ENCODE measurements around the gene METTL4. TPM values are rescaled to one million over a fixed set of nuclear protein-coding genes. Genes with fewer than 3 reads are reported as not detected.

The METTL4 gene
- polyA plus RNA-seq, 2 of the 4 experiments (the other 2 are of a cell fraction) = 7.1 to 14.9 TPM

DNA sequence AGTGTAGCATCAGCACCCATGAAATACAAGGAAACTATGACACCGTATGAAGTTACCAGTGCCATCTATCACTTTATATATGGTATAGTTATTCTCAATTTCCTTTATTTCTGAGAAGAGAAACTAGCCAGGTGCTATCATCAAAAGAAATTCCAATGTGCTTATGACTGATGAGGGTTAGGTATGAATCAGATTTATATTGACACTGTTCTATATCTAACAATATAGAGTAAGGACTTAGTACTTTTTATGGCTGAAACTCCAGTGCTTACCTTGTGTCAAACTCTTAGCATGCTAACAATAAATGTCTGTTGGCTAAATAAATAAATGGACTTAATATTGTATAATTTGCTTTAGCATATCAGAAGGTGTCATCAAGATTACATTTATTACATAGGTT, 6.9 kb downstream of the METTL4 start:
- no peak for TF ChIP-seq CBX2 (IDR thresholded peaks at IDR 0.05; ENCODE audit: borderline replicate concordance, low read depth)
- ChIA-PET POLR2A (no interaction called here), CTCF (interaction anchor here (0.6 kb wide), 1 partner anchor 10 kb away, joined by 3 read pairs; no protein-coding TSS in a partner anchor)
- Histone ChIP-seq H3K9me3 (no peaks in the 10 kb centered on the region), H3K4me3 (no peak overlapping the region), H3K4me2 (no peak overlapping the region), H3K27ac (no peak overlapping the region), H3K4me1 (peaks cover 2% of the 10 kb centered on the region; the same call in 1 of the 3 replicates)
- FAIRE-seq = no peak
- ATAC-seq = no peak
- DNase-seq (ENCODE audit: low read depth in 1 of 2, low spot score in 1 of 2) = no peak
- 86% methylated on average over 1 of the region's 1 CpG for WGBS (ENCODE audit: missing lambda C conversion rate)

DNA sequence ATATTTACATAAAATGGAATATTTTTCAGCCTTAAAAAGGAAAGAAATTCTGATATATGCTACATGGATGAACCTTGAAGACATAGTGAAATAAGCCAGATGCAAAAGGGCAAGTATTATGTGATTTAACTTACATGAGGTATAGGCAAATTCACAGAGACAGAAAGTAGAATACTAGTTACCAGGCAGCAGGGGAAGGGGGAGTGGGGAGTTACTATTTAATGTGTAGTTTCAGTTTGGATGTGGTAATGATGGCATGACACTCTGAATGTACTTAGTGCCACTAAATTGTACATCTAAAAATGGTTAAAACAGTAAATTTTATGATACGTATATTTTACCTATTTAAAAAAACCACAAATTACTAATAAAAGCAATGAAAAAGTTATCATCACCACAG, 12.1 kb downstream of the METTL4 start:
- H3K9me3 ChIP-seq = no peaks in the 10 kb centered on the region
- FAIRE-seq = no peak
- no peak overlapping the region for H3K27ac ChIP-seq
- no peaks in the 10 kb centered on the region for H3K4me1 ChIP-seq
- ChIA-PET CTCF (no interaction called here), POLR2A (no interaction called here)
- TF ChIP-seq, protein P1, sequence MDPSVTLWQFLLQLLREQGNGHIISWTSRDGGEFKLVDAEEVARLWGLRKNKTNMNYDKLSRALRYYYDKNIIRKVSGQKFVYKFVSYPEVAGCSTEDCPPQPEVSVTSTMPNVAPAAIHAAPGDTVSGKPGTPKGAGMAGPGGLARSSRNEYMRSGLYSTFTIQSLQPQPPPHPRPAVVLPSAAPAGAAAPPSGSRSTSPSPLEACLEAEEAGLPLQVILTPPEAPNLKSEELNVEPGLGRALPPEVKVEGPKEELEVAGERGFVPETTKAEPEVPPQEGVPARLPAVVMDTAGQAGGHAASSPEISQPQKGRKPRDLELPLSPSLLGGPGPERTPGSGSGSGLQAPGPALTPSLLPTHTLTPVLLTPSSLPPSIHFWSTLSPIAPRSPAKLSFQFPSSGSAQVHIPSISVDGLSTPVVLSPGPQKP (IDR thresholded peaks at IDR 0.05; ENCODE audit: low read depth, low read length) = no peak
- TF ChIP-seq ZSCAN20 (CRISPR knock-in tag; IDR thresholded peaks at IDR 0.05) = no peak
- ATAC-seq = no peak
- no peak for DNase-seq (ENCODE audit: low read depth in 1 of 2, low spot score in 1 of 2)
- 96% methylated on average over 1 of the region's 1 CpG for WGBS (ENCODE audit: missing lambda C conversion rate)
- H3K4me3 ChIP-seq = no peak overlapping the region
- no peak overlapping the region for H3K4me2 ChIP-seq

DNA sequence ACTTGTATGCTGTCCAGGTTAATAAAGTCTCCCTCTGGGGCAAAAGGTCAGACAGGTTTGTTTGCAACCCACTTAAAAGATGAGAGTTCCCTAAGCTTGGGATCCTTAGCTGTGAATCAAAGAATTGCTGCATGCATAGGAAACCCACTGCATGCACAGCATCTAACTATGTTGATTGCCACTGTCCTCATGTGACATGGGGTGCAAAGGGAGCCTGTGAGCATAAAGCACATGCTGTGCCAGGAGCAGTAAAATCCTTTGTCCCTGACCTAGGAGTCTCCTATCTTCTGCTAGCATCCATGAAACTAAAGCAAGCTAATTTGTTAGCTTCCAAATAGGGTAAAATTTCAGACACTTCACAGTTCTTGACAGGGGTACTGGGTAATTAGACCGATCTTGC, 13.8 kb downstream of the METTL4 start:
- no peak for FAIRE-seq
- Histone ChIP-seq H3K9me3 (no peaks in the 10 kb centered on the region), H3K4me2 (no peak overlapping the region), H3K27ac (no peak overlapping the region), H3K4me3 (no peak overlapping the region), H3K4me1 (no peaks in the 10 kb centered on the region)
- TF ChIP-seq, protein P2, sequence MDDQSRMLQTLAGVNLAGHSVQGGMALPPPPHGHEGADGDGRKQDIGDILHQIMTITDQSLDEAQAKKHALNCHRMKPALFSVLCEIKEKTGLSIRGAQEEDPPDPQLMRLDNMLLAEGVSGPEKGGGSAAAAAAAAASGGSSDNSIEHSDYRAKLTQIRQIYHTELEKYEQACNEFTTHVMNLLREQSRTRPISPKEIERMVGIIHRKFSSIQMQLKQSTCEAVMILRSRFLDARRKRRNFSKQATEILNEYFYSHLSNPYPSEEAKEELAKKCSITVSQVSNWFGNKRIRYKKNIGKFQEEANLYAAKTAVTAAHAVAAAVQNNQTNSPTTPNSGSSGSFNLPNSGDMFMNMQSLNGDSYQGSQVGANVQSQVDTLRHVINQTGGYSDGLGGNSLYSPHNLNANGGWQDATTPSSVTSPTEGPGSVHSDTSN (IDR thresholded peaks at IDR 0.05) = no peak
- TF ChIP-seq CEBPB (IDR thresholded peaks at IDR 0.05) (no peak), RFX5 (IDR thresholded peaks at IDR 0.05) (no peak), FOSB (CRISPR knock-in tag; IDR thresholded peaks at IDR 0.05) (no peak), CBX8 (IDR thresholded peaks at IDR 0.05) (no peak), SMC3 (IDR thresholded peaks at IDR 0.05) (no peak), PHF8 (IDR thresholded peaks at IDR 0.05; ENCODE audit: borderline replicate concordance, low read depth) (no peak), RARB (CRISPR knock-in tag; IDR thresholded peaks at IDR 0.05) (no peak), HDAC2 (IDR thresholded peaks at IDR 0.05) (no peak), ZC3H11A (IDR thresholded peaks at IDR 0.05) (no peak), ESRRA (IDR thresholded peaks at IDR 0.05; ENCODE audit: borderline replicate concordance, low read length) (no peak)
- TF ChIP-seq, protein P3, sequence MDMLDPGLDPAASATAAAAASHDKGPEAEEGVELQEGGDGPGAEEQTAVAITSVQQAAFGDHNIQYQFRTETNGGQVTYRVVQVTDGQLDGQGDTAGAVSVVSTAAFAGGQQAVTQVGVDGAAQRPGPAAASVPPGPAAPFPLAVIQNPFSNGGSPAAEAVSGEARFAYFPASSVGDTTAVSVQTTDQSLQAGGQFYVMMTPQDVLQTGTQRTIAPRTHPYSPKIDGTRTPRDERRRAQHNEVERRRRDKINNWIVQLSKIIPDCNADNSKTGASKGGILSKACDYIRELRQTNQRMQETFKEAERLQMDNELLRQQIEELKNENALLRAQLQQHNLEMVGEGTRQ (IDR thresholded peaks at IDR 0.05) = no peak
- ATAC-seq = no peak
- ChIA-PET CTCF (interaction anchor here (1.5 kb wide), 1 partner anchor 8 kb away, joined by 6 read pairs; no protein-coding TSS in a partner anchor), POLR2A (no interaction called here)
- WGBS (ENCODE audit: missing lambda C conversion rate) = 83% methylated on average over 1 of the region's 1 CpG
- DNase-seq (ENCODE audit: low read depth in 1 of 2, low spot score in 1 of 2) = no peak

DNA sequence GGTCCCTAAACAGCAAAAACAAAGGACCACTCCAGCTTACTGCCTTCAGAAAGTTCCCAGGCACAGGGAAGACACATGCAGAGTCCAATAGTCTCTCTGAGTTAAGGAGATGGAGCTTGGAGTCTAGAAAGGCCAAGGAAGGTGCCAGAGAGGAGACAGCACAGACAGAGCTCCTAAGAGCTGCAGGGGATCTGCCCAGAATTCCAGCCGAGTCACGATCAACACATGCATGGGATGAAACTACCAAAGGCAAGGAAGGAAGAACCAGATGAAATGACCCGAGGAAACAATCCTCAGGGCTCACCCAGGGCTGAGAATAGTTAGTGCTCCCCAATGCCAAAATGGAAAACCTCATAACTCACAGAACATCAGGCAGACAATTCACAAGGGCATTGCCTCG, 15.4 kb downstream of the METTL4 start:
- ATAC-seq = no peak
- H3K4me1 ChIP-seq = no peaks in the 10 kb centered on the region
- H3K4me2 ChIP-seq = no peak overlapping the region
- ChIA-PET CTCF (interaction anchor here (0.6 to 0.9 kb wide), 2 partner anchors 15 to 1711 kb away, joined by 3 read pairs; no protein-coding TSS in a partner anchor), POLR2A (no interaction called here)
- no peak for FAIRE-seq
- no peak overlapping the region for H3K4me3 ChIP-seq
- DNase-seq (ENCODE audit: low read depth in 1 of 2, low spot score in 1 of 2) = no peak
- 92% methylated on average over 4 of the region's 4 CpGs for WGBS (ENCODE audit: missing lambda C conversion rate)
- no peaks in the 10 kb centered on the region for H3K9me3 ChIP-seq
- no peak overlapping the region for H3K27ac ChIP-seq
- TF ChIP-seq HOXA7 (CRISPR knock-in tag; IDR thresholded peaks at IDR 0.05) (no peak), RARB (CRISPR knock-in tag; IDR thresholded peaks at IDR 0.05) (no peak), KDM1A (IDR thresholded peaks at IDR 0.05; ENCODE audit: low read depth) (no peak), BHLHE40 (IDR thresholded peaks at IDR 0.05; ENCODE audit: low read depth, low read length) (no peak), HDAC2 (IDR thresholded peaks at IDR 0.05) (no peak), MAFK (IDR thresholded peaks at IDR 0.05; ENCODE audit: partially characterized antibody) (no peak), SREBF2 (IDR thresholded peaks at IDR 0.05) (no peak), HOXB5 (CRISPR knock-in tag; IDR thresholded peaks at IDR 0.05) (no peak), JUN (IDR thresholded peaks at IDR 0.05) (no peak), NFE2L2 (conservative IDR thresholded peaks at IDR 0.05; ENCODE audit: low read length) (no peak), MYC (IDR thresholded peaks at IDR 0.05; ENCODE audit: borderline replicate concordance, low read length) (no peak), RNF2 (IDR thresholded peaks at IDR 0.05; ENCODE audit: borderline replicate concordance, low read depth) (no peak)
- TF ChIP-seq, protein P4, sequence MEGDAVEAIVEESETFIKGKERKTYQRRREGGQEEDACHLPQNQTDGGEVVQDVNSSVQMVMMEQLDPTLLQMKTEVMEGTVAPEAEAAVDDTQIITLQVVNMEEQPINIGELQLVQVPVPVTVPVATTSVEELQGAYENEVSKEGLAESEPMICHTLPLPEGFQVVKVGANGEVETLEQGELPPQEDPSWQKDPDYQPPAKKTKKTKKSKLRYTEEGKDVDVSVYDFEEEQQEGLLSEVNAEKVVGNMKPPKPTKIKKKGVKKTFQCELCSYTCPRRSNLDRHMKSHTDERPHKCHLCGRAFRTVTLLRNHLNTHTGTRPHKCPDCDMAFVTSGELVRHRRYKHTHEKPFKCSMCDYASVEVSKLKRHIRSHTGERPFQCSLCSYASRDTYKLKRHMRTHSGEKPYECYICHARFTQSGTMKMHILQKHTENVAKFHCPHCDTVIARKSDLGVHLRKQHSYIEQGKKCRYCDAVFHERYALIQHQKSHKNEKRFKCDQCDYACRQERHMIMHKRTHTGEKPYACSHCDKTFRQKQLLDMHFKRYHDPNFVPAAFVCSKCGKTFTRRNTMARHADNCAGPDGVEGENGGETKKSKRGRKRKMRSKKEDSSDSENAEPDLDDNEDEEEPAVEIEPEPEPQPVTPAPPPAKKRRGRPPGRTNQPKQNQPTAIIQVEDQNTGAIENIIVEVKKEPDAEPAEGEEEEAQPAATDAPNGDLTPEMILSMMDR (IDR thresholded peaks at IDR 0.05) = no peak
- TF ChIP-seq, protein P5, sequence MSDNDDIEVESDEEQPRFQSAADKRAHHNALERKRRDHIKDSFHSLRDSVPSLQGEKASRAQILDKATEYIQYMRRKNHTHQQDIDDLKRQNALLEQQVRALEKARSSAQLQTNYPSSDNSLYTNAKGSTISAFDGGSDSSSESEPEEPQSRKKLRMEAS (IDR thresholded peaks at IDR 0.05) = no peak
- TF ChIP-seq, protein P3 (IDR thresholded peaks at IDR 0.05) = no peak

All from A549 (cell line).